ENCODE measurements around the gene SOHLH2. TPM values are rescaled to one million over a fixed set of nuclear protein-coding genes. Genes with fewer than 3 reads are reported as not detected.

SOHLH2 gene
- total RNA-seq, 1 experiment from 2014 or later: not detected

DNA sequence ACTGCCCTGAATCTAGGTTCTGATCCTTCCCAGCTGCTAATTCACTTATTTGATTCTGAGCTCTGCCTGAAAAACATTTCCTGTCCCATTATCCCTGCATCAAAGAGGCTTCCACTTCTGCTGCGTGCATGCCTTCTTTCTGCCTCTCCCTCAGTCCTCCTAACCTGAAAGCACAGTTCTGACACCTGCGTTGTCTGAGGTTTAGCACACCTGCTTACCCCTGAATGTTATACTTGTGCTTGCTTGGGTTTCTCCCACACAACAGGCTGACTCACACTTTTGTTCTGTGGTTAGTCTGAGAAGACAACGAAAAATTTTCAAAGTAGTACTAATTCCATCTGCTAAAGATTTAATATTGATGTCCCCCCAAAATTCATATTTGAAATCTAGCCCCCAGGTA, 3.1 kb upstream of the SOHLH2 start:
- Histone ChIP-seq H2AFZ (ENCODE audit: low read length) (no peak overlapping the region), H3K9ac (ENCODE audit: low read length) (no peak overlapping the region), H3K27ac (ENCODE audit: low read length) (no peak overlapping the region), H3K4me1 (ENCODE audit: insufficient read depth, low read length) (no peaks in the 10 kb centered on the region), H3K4me3 (ENCODE audit: low read length) (no peak overlapping the region), H4K20me1 (ENCODE audit: low read length) (no peaks in the 10 kb centered on the region), H3K4me2 (ENCODE audit: low read length) (no peak overlapping the region), H3K36me3 (ENCODE audit: low read depth, low read length) (no peaks in the 10 kb centered on the region), H3K9me3 (ENCODE audit: low read length) (no peaks in the 10 kb centered on the region), H3K27me3 (ENCODE audit: low read length) (0 out of 2 replicates have a peak, but pooled peaks cover 5% of the 10 kb centered on the region), H3K79me2 (ENCODE audit: low read length) (no peaks in the 10 kb centered on the region), H3K9me2 (replicated peaks; ENCODE audit: low read length) (no peaks in the 10 kb centered on the region), H3F3A (ENCODE audit: low read length, unreplicated experiment) (no peaks in the 10 kb centered on the region)
- intact Hi-C loops (cut with micrococcal nuclease): no loop called here
- DNase-seq (no peak), ATAC-seq (no peak)
- ChIA-PET POLR2A (ENCODE audit: unreplicated experiment) (no interaction called here), CTCF (no interaction called here)
- TF ChIP-seq CTCF (conservative IDR thresholded peaks at IDR 0.05; ENCODE audit: low read depth, low read length): no peak
- no peak for TF ChIP-seq EZH2 (IDR thresholded peaks at IDR 0.05; ENCODE audit: low read length, unreplicated experiment)
- no peak for TF ChIP-seq EZH2phosphoT487 (IDR thresholded peaks at IDR 0.05; ENCODE audit: borderline replicate concordance, low read length)
- no TSS peak for BruUV-seq (replicated peaks)

- H4K20me1 ChIP-seq (ENCODE audit: low read length): no peaks in the 10 kb centered on the region
- no peak overlapping the region for H3K4me3 ChIP-seq (ENCODE audit: low read length)
- H3K4me2 ChIP-seq (ENCODE audit: low read length): no peak overlapping the region
- H3K36me3 ChIP-seq (ENCODE audit: low read depth, low read length): no peaks in the 10 kb centered on the region
- H3K27me3 ChIP-seq (ENCODE audit: low read length): peaks cover 7% of the 10 kb centered on the region
- no TSS peak for BruUV-seq (replicated peaks)
- ChIA-PET CTCF (no interaction called here), POLR2A (ENCODE audit: unreplicated experiment) (no interaction called here)
- no peaks in the 10 kb centered on the region for H3K9me3 ChIP-seq (ENCODE audit: low read length)
- H3K27ac ChIP-seq (ENCODE audit: low read length): no peak overlapping the region
- H3K9ac ChIP-seq (ENCODE audit: low read length): no peak overlapping the region
- H3K79me2 ChIP-seq (ENCODE audit: low read length): no peaks in the 10 kb centered on the region
- no peaks in the 10 kb centered on the region for H3F3A ChIP-seq (ENCODE audit: low read length, unreplicated experiment)
- intact Hi-C loops (cut with micrococcal nuclease): no loop called here
- H2AFZ ChIP-seq (ENCODE audit: low read length): no peak overlapping the region
- TF ChIP-seq EZH2phosphoT487 (IDR thresholded peaks at IDR 0.05; ENCODE audit: borderline replicate concordance, low read length) (no peak), EZH2 (IDR thresholded peaks at IDR 0.05; ENCODE audit: low read length, unreplicated experiment) (no peak), CTCF (conservative IDR thresholded peaks at IDR 0.05; ENCODE audit: low read depth, low read length) (no peak)
- ATAC-seq (no peak), DNase-seq (no peak)
- no peaks in the 10 kb centered on the region for H3K9me2 ChIP-seq (replicated peaks; ENCODE audit: low read length)
- no peaks in the 10 kb centered on the region for H3K4me1 ChIP-seq (ENCODE audit: insufficient read depth, low read length)
Measured at GRCh38 chr13:36212789-36213188, 1.6 kb downstream of the SOHLH2 start.

DNA sequence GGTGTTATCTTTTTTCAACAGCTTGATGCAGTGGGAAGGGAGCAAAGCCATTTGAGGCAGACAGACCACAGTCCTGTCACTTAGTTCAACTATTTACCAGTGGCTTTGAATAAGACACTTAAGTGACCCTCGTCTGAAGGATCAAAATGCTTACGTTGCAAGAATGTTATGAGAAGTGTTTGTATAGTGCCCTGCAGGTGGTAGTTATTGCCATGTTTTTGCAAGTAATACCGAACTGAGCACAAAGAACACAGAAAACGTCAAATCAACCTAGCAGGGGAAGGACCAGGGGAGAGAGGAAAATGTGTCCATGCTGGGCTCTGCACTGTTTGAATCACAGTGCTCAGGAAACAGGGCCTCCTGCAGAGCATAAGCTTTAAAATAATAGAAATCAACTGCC, 2.8 kb downstream of the SOHLH2 start:
- H4K20me1 ChIP-seq (ENCODE audit: low read length): no peaks in the 10 kb centered on the region
- intact Hi-C loops (cut with micrococcal nuclease): no loop called here
- POLR2A ChIA-PET (ENCODE audit: unreplicated experiment): no interaction called here
- no peak overlapping the region for H3K4me3 ChIP-seq (ENCODE audit: low read length)
- no peaks in the 10 kb centered on the region for H3K9me2 ChIP-seq (replicated peaks; ENCODE audit: low read length)
- H2AFZ ChIP-seq (ENCODE audit: low read length): no peak overlapping the region
- CTCF ChIA-PET: no interaction called here
- ATAC-seq (no peak), DNase-seq (no peak)
- no peak overlapping the region for H3K4me2 ChIP-seq (ENCODE audit: low read length)
- H3K9ac ChIP-seq (ENCODE audit: low read length): no peak overlapping the region
- BruUV-seq (replicated peaks): no TSS peak
- no peaks in the 10 kb centered on the region for H3K4me1 ChIP-seq (ENCODE audit: insufficient read depth, low read length)
- peaks cover 7% of the 10 kb centered on the region for H3K27me3 ChIP-seq (ENCODE audit: low read length)
- H3F3A ChIP-seq (ENCODE audit: low read length, unreplicated experiment): no peaks in the 10 kb centered on the region
- H3K36me3 ChIP-seq (ENCODE audit: low read depth, low read length): no peaks in the 10 kb centered on the region
- TF ChIP-seq EZH2phosphoT487 (IDR thresholded peaks at IDR 0.05; ENCODE audit: borderline replicate concordance, low read length) (no peak), CTCF (conservative IDR thresholded peaks at IDR 0.05; ENCODE audit: low read depth, low read length) (no peak), EZH2 (IDR thresholded peaks at IDR 0.05; ENCODE audit: low read length, unreplicated experiment) (no peak)
- no peaks in the 10 kb centered on the region for H3K9me3 ChIP-seq (ENCODE audit: low read length)
- H3K27ac ChIP-seq (ENCODE audit: low read length): no peak overlapping the region
- no peaks in the 10 kb centered on the region for H3K79me2 ChIP-seq (ENCODE audit: low read length)
